ENCODE results near the gene TYMP. TPM values are rescaled to one million over a fixed set of nuclear protein-coding genes. Genes with fewer than 3 reads are reported as not detected.

Gene TYMP
- total RNA-seq, 3 donors from 2014 or later (not counting 1 experiment from before 2014, with no cell fraction given) = 17.7 to 44.6 (median 32.4) TPM

DNA sequence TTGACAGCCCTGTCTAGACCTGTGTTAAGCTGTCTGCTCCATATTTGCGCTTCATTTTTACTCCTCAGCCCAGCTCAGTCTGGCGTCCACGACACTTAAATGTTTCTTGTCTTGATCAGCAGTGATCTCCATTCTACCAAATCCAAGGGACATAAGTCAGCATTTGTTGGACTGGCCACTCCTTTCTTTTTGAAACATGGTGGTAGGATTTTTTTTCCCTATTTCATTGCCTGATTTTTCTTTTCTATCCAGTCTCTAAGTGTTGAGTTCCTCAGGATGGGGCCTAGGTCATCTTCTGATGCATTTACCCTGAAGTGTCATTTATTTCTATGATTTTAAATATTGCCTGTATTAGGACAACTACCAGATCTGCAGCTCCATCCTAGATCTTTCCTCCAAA lies 20.9 kb downstream of the TYMP start:
- no peak for ATAC-seq
- no peaks in the 10 kb centered on the region for H3K9me3 Mint-ChIP-seq
- H3K36me3 ChIP-seq (ENCODE audit: control insufficient read depth, insufficient read depth, low read length) = peaks cover 16% of the 10 kb centered on the region
- intact Hi-C loops (cut with micrococcal nuclease) = loop anchor here (1.0 to 5.0 kb wide), 5 partner anchors 16 to 112 kb away; partner anchors contain the start of genes CHKB, SCO2 and SYCE3
- H3K4me1 ChIP-seq (ENCODE audit: control insufficient read depth, insufficient read depth, low read length) = peaks cover 26% of the 10 kb centered on the region
- peak overlapping the region; percentile 87 to 96 for H3K27ac Mint-ChIP-seq
- TF ChIP-seq CTCF (IDR thresholded peaks at IDR 0.05) = no peak
- no peak for DNase-seq
- peaks cover 20 to 31% of the 10 kb centered on the region in 2 donors for H3K4me1 Mint-ChIP-seq
- H3K4me3 ChIP-seq (ENCODE audit: low read length) = peak overlapping the region; percentile 85
- 33% methylated on average over 3 of the region's 3 CpGs for WGBS (ENCODE audit: insufficient coverage)
- H3K27me3 ChIP-seq (ENCODE audit: control insufficient read depth, insufficient read depth, low read length) = no peaks in the 10 kb centered on the region
- peak overlapping the region; percentile 85 for H3K4me3 Mint-ChIP-seq
- H3K27ac ChIP-seq (ENCODE audit: low read length) = peak overlapping the region; percentile 94
- no peaks in the 10 kb centered on the region for H3K36me3 Mint-ChIP-seq
- no peaks in the 10 kb centered on the region for H3K27me3 Mint-ChIP-seq (ENCODE audit: low read depth in 2 of 2)
- no peaks in the 10 kb centered on the region for H3K9me3 ChIP-seq (ENCODE audit: control insufficient read depth, insufficient read depth, low read length)

DNA sequence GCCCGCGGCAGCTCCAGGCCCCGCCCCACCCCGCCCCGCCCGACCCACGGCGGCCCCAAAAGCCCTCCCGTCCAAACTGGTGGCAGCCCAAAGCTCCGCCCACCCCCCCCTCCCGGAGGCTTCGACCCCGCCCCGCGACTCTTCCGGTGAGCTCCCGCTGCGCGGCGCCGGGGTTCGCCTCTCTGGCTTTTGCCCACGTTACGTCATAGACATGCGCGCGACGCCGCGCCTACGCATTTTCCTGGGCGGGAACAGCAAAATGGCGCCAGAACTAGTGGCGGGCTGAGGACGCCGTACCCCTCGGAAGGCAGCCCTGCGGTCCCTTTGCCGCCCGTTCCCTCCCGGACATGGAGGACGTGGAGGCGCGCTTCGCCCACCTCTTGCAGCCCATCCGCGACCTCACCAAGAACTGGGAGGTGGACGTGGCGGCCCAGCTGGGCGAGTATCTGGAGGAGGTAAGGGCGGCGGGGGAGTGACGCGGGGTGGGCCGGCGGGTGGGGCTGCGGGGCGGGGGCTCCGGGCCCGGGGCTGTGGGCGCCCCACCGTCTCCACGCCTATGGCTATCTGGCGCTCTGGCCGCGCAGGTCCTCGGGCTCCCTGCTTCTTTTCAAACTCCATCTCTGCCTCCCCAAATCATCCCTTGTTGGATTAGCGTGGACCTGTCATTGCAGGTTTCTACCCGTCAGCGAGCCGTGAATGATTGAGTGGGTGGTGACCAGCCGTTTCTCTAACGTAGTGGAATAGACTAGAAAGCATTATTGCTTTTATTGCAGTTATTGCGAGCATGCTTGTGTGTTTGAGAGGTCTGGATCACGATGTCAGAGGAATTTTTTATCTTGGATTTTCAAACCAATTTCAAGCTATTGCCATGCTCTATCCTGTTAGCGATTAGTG lies 21.6 kb downstream of the TYMP start, which contains the start of gene NCAPH2:
NCAPH2 (plus strand) TSS at position 234 of the 894 bp plus-strand sequence; CDS start at position 348, 114 bp downstream.
- no peaks in the 10 kb centered on the region for H3K27me3 Mint-ChIP-seq (ENCODE audit: low read depth in 2 of 2)
- ATAC-seq (peak; percentile 79 to 90 (median 80)), DNase-seq (peak; percentile 97 to 99)
- H3K36me3 Mint-ChIP-seq = no peaks in the 10 kb centered on the region
- H3K9me3 ChIP-seq (ENCODE audit: control insufficient read depth, insufficient read depth, low read length) = no peaks in the 10 kb centered on the region
- H3K4me1 ChIP-seq (ENCODE audit: control insufficient read depth, insufficient read depth, low read length) = peaks cover 26% of the 10 kb centered on the region
- peak within 1 kb of the TSS; percentile 85 for H3K4me3 ChIP-seq (ENCODE audit: low read length)
- H3K4me3 Mint-ChIP-seq = peak within 1 kb of the TSS; percentile 88
- H3K27ac Mint-ChIP-seq = peak within 1 kb of the TSS; percentile 90 to 96
- no peaks in the 10 kb centered on the region for H3K27me3 ChIP-seq (ENCODE audit: control insufficient read depth, insufficient read depth, low read length)
- intact Hi-C loops (cut with micrococcal nuclease) = loop anchor here (1.0 to 5.0 kb wide), 5 partner anchors 17 to 113 kb away; partner anchors contain the start of genes CHKB, SCO2 and SYCE3
- no peaks in the 10 kb centered on the region for H3K9me3 Mint-ChIP-seq
- H3K27ac ChIP-seq (ENCODE audit: low read length) = peak within 1 kb of the TSS; percentile 94
- H3K4me1 Mint-ChIP-seq = peaks cover 17 to 31% of the 10 kb centered on the region in 2 donors
- WGBS (ENCODE audit: insufficient coverage) = under 1% methylated on average over 63 of the region's 76 CpGs
- peaks cover 20% of the 10 kb centered on the region for H3K36me3 ChIP-seq (ENCODE audit: control insufficient read depth, insufficient read depth, low read length)
- TF ChIP-seq CTCF (IDR thresholded peaks at IDR 0.05) = no peak

GRCh38 chr22:50507421-50507990 lies 22.3 kb downstream of the TYMP start, which contains the start of gene LMF2:
LMF2 (minus strand) TSS chr22:50507702; CDS start chr22:50507675, 27 bp downstream.
- Mint-ChIP-seq H3K36me3 (no peaks in the 10 kb centered on the region), H3K4me1 (peaks cover 16 to 31% of the 10 kb centered on the region in 2 donors), H3K4me3 (peak within 1 kb of the TSS; percentile 88), H3K27ac (peak within 1 kb of the TSS; percentile 90 to 96), H3K9me3 (no peaks in the 10 kb centered on the region), H3K27me3 (ENCODE audit: low read depth in 2 of 2) (no peaks in the 10 kb centered on the region)
- peaks cover 26% of the 10 kb centered on the region for H3K4me1 ChIP-seq (ENCODE audit: control insufficient read depth, insufficient read depth, low read length)
- no peaks in the 10 kb centered on the region for H3K9me3 ChIP-seq (ENCODE audit: control insufficient read depth, insufficient read depth, low read length)
- peak within 1 kb of the TSS; percentile 85 for H3K4me3 ChIP-seq (ENCODE audit: low read length)
- peak within 1 kb of the TSS; percentile 94 for H3K27ac ChIP-seq (ENCODE audit: low read length)
- peaks cover 26% of the 10 kb centered on the region for H3K36me3 ChIP-seq (ENCODE audit: control insufficient read depth, insufficient read depth, low read length)
- ATAC-seq (peak; percentile 73 to 86 (median 76)), DNase-seq (peak in 1 of 2 donors; percentile 87)
- TF ChIP-seq CTCF (IDR thresholded peaks at IDR 0.05) = no peak
- under 1% methylated on average over 38 of the region's 62 CpGs for WGBS (ENCODE audit: insufficient coverage)
- H3K27me3 ChIP-seq (ENCODE audit: control insufficient read depth, insufficient read depth, low read length) = no peaks in the 10 kb centered on the region
- intact Hi-C loops (cut with micrococcal nuclease) = loop anchor here (5.0 kb wide), 3 partner anchors 35 to 75 kb away; partner anchors contain the start of genes CHKB and SYCE3

Data from natural killer cell (primary cell).